ENCODE measurements around the gene PRCC. TPM values are rescaled to one million over a fixed set of nuclear protein-coding genes. Genes with fewer than 3 reads are reported as not detected.
"Not testable (repeated sequence)": the region's sequence is repeated elsewhere in the genome, so short reads cannot be mapped to it uniquely, and the experiment has no call there.

Gene PRCC
- polyA plus RNA-seq, 1 donor (not counting 4 experiments of a cell fraction or from before 2014, with no cell fraction given), result 40.4 TPM

- Histone ChIP-seq H3K9me1 (ENCODE audit: control insufficient read depth, extremely low read depth, insufficient read depth, low read length) (no peaks in the 10 kb centered on the region), H4K20me1 (ENCODE audit: control insufficient read depth, extremely low read depth, insufficient read depth, low read length) (no peaks in the 10 kb centered on the region), H3K9me3 (ENCODE audit: control insufficient read depth, low read depth, low read length) (no peaks in the 10 kb centered on the region), H3K79me2 (ENCODE audit: control insufficient read depth, insufficient read depth, low read length) (peaks cover 12% of the 10 kb centered on the region), H3K27ac (ENCODE audit: control insufficient read depth, insufficient read depth, low read length) (no peak overlapping the region), H2AFZ (ENCODE audit: control insufficient read depth, low read length) (no peak overlapping the region), H3K9ac (ENCODE audit: control insufficient read depth, extremely low read depth, insufficient read depth, low read length) (no peak overlapping the region), H3K4me1 (ENCODE audit: control insufficient read depth, extremely low read depth, insufficient read depth, low read length) (peaks cover 8% of the 10 kb centered on the region), H3K36me3 (ENCODE audit: control insufficient read depth in 2 of 2, extremely low read depth in 1 of 2, insufficient read depth in 2 of 2, low read length in 2 of 2) (no peaks in the 10 kb centered on the region), H3K27me3 (ENCODE audit: control insufficient read depth, extremely low read depth, insufficient read depth, low read length) (no peaks in the 10 kb centered on the region), H3K4me3 (ENCODE audit: control insufficient read depth in 2 of 3, extremely low read depth in 1 of 3, insufficient read depth in 2 of 3, low read depth in 1 of 3, low read length in 3 of 3) (no peak overlapping the region), H3K4me2 (ENCODE audit: control insufficient read depth, extremely low read depth, insufficient read depth, low read depth, low read length) (no peak overlapping the region)
- DNase-seq (ENCODE audit: low read depth, low spot score) (no peak), FAIRE-seq (no peak)
- TF ChIP-seq CTCF (optimal IDR thresholded peaks at IDR 0.05 in 1 of 3, IDR thresholded peaks at IDR 0.05 in 1 of 3, conservative IDR thresholded peaks at IDR 0.05 in 1 of 3; ENCODE audit: extremely low read depth in 1 of 3, insufficient read depth in 2 of 3, low read length in 3 of 3) (no peak), EZH2 (IDR thresholded peaks at IDR 0.05; ENCODE audit: low read length) (no peak)
- dilution Hi-C loops (cut with MboI; ENCODE audit: extremely low pct_ligation_motif_present, low sequenced_read_pairs), result no loop called here
These were observed 11.0 kb upstream of the PRCC start for GRCh38 chr1:156756355-156756754.

GRCh38 chr1:156757572-156758253 is 9.6 kb upstream of the PRCC start:
- H3K79me2 ChIP-seq (ENCODE audit: control insufficient read depth, insufficient read depth, low read length); H3K27me3 ChIP-seq (ENCODE audit: control insufficient read depth, extremely low read depth, insufficient read depth, low read length); H2AFZ ChIP-seq (ENCODE audit: control insufficient read depth, low read length); FAIRE-seq; H3K9me3 ChIP-seq (ENCODE audit: control insufficient read depth, low read depth, low read length); dilution Hi-C loops (cut with MboI; ENCODE audit: extremely low pct_ligation_motif_present, low sequenced_read_pairs); H3K9me1 ChIP-seq (ENCODE audit: control insufficient read depth, extremely low read depth, insufficient read depth, low read length); H4K20me1 ChIP-seq (ENCODE audit: control insufficient read depth, extremely low read depth, insufficient read depth, low read length); H3K27ac ChIP-seq (ENCODE audit: control insufficient read depth, insufficient read depth, low read length); H3K4me2 ChIP-seq (ENCODE audit: control insufficient read depth, extremely low read depth, insufficient read depth, low read depth, low read length); DNase-seq (ENCODE audit: low read depth, low spot score); H3K4me1 ChIP-seq (ENCODE audit: control insufficient read depth, extremely low read depth, insufficient read depth, low read length); H3K4me3 ChIP-seq (ENCODE audit: control insufficient read depth in 2 of 3, extremely low read depth in 1 of 3, insufficient read depth in 2 of 3, low read depth in 1 of 3, low read length in 3 of 3); H3K36me3 ChIP-seq (ENCODE audit: control insufficient read depth in 2 of 2, extremely low read depth in 1 of 2, insufficient read depth in 2 of 2, low read length in 2 of 2); H3K9ac ChIP-seq (ENCODE audit: control insufficient read depth, extremely low read depth, insufficient read depth, low read length): not testable (repeated sequence)

All from keratinocyte (primary cell).